Measurements from ENCODE around the gene SHC3.

GRCh38 chr9:89009546-89009840 is 169.1 kb downstream of the SHC3 start:
- TF ChIP-seq POLR2A (IDR thresholded peaks at IDR 0.05; ENCODE audit: borderline replicate concordance, extremely low read depth, insufficient read depth, insufficient read length) (no peak), EZH2 (IDR thresholded peaks at IDR 0.05) (no peak), EZH2phosphoT487 (IDR thresholded peaks at IDR 0.05; ENCODE audit: borderline replicate concordance) (no peak)

All from HCT116 (cell line).